ENCODE data around the gene MAGI2.

Gene MAGI2

DNA sequence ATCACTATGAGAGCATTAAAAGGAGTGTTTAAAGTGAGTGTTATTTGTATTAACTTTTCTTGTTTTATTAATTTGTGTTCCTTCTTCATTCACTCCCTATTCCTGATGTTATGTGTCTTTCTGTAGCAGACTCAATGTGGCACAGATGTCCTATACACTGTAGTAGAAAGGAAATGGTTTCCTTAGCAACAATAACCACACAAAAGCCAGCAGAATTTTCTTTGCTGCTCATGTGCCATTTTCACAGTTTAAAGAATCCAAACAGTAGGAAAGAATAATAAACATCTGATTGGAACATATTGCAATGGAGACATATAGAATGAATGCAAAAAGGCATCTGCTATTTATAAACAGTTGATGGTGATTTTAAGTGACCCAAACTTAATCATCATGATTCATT, 891.3 kb downstream of the MAGI2 start:
- H3K27ac Mint-ChIP-seq = no peak overlapping the region
- no peak for DNase-seq
- peaks cover 4 to 15% of the 10 kb centered on the region in 2 donors for H3K9me3 Mint-ChIP-seq
- no peaks in the 10 kb centered on the region for H3K4me1 Mint-ChIP-seq (ENCODE audit: low read depth in 2 of 2)
- H3K36me3 Mint-ChIP-seq (ENCODE audit: insufficient read depth) = no peaks in the 10 kb centered on the region
- H3K27me3 Mint-ChIP-seq = no peaks in the 10 kb centered on the region
- H3K4me3 Mint-ChIP-seq = no peak overlapping the region
- no peak for ATAC-seq (replicated peaks)

DNA sequence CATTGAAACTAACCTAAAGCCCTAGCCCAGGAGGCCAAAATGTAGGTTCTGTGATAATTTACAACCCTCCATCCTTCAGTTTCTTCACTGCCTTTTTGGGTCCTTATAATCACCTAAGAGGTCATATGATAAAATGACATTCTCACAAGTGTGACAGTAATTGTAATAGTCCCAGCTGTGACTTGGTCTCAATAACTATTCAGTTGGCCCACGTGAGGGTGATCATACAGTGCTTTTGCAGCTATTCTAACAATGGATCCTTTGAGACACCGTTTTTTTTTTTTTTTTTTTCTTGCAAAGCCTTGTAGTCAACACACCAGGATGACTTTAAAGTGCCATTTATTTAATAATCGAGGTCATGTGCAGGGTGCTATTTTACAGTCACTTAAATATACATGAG, 894.9 kb downstream of the MAGI2 start:
- DNase-seq (no peak), ATAC-seq (replicated peaks) (no peak)
- Mint-ChIP-seq H3K9me3 (peaks cover 4 to 15% of the 10 kb centered on the region in 2 donors), H3K27ac (no peak overlapping the region), H3K36me3 (ENCODE audit: insufficient read depth) (no peaks in the 10 kb centered on the region), H3K4me3 (no peak overlapping the region), H3K27me3 (no peaks in the 10 kb centered on the region), H3K4me1 (ENCODE audit: low read depth in 2 of 2) (no peaks in the 10 kb centered on the region)

DNA sequence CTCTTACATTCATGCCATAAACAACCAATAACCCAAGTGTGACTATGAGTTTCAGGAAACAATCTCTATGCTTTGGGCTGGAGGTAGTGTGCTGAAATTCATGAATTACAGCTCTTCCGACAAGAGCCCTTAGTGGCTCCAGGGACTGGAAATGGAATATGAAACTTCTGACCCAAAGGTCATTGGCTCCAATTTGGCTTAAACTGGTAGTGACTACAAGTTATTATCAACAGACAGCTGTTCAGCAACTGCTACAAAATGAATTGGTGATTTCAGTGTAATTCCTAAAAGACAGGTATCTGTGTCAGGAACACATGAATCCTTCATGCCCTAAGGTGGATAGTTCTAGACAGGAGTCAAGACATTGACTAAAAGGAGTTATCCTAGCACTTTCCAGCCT, 909.5 kb downstream of the MAGI2 start:
- Mint-ChIP-seq H3K9me3 (peaks cover 0 to 3% of the 10 kb centered on the region in 2 donors), H3K27me3 (no peaks in the 10 kb centered on the region), H3K36me3 (ENCODE audit: insufficient read depth) (peaks cover 4% of the 10 kb centered on the region), H3K4me1 (ENCODE audit: low read depth in 2 of 2) (no peaks in the 10 kb centered on the region), H3K4me3 (no peak overlapping the region), H3K27ac (no peak overlapping the region)
- no peak for ATAC-seq (replicated peaks)
- no peak for DNase-seq

DNA sequence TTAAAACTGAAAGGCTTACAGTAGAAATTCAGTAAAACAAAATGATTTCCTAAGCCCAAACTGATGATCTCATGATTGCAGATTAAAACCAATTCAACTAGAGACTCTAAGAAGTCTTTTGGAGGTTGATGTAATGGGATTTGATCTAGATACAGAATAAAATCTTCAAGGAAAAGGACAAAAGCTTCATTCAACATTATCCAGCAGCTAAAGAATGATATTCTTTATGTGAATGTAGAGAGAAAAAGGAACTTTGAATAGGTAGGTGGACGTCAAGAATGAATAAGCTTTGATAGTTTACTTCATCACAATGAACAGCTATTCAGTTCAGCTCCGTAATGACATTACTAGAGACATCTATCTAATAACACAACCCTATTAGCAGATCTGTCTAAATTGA, 910.5 kb downstream of the MAGI2 start:
- H3K36me3 Mint-ChIP-seq (ENCODE audit: insufficient read depth) = peaks cover 4% of the 10 kb centered on the region
- DNase-seq = no peak
- ATAC-seq (replicated peaks) = no peak
- peaks cover 4 to 6% of the 10 kb centered on the region in 2 donors for H3K9me3 Mint-ChIP-seq
- no peaks in the 10 kb centered on the region for H3K4me1 Mint-ChIP-seq (ENCODE audit: low read depth in 2 of 2)
- H3K27ac Mint-ChIP-seq = no peak overlapping the region
- H3K4me3 Mint-ChIP-seq = no peak overlapping the region
- H3K27me3 Mint-ChIP-seq = no peaks in the 10 kb centered on the region

DNA sequence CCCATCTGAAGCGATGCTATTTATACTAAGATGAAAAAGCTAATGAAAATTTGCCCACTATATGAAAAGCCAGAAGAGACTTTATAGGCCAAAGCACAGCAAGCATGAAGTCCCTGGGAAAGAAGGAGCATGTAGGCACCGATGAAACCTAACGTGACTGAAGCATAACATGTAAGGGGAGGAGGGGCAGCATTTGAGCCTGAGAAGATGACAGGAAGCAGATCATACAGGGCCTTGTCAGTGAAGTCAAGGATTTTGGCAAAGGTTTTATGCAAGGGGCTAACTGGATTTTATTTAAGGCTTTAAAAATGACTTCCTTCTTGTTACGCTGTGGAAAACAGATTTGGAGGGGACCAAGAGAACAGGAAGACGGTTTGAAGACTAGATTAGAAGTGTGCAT, 910.9 kb downstream of the MAGI2 start:
- peaks cover 4% of the 10 kb centered on the region for H3K36me3 Mint-ChIP-seq (ENCODE audit: insufficient read depth)
- no peak for DNase-seq
- H3K27ac Mint-ChIP-seq = no peak overlapping the region
- no peak for ATAC-seq (replicated peaks)
- H3K27me3 Mint-ChIP-seq = no peaks in the 10 kb centered on the region
- H3K4me3 Mint-ChIP-seq = no peak overlapping the region
- H3K9me3 Mint-ChIP-seq = peaks cover 7 to 10% of the 10 kb centered on the region in 2 donors
- H3K4me1 Mint-ChIP-seq (ENCODE audit: low read depth in 2 of 2) = no peaks in the 10 kb centered on the region

DNA sequence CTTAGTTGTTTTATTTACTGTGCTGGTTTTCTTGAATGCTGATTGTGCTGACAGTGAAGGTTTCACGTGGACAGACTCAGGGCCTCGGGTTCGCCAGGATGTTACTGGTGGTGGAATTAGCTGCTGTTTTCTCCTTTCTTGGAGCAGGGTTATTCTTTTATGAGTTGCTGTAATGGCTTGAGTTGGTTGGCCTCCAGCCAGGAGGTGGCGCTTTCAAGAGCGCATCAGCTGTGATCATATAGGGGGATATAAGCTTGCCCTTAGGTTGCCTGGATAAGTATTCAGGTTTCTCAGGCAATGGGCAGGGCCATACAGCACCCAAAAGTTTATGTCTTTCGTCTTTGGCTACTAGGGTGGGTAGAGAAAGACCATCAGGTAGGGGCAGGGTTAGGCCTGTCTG, 913.6 kb downstream of the MAGI2 start:
- Mint-ChIP-seq H3K27ac (no peak overlapping the region), H3K36me3 (ENCODE audit: insufficient read depth) (no peaks in the 10 kb centered on the region), H3K4me3 (no peak overlapping the region), H3K4me1 (ENCODE audit: low read depth in 2 of 2) (no peaks in the 10 kb centered on the region), H3K27me3 (no peaks in the 10 kb centered on the region), H3K9me3 (peaks cover 9 to 11% of the 10 kb centered on the region in 2 donors)
- no peak for ATAC-seq (replicated peaks)
- DNase-seq = no peak

DNA sequence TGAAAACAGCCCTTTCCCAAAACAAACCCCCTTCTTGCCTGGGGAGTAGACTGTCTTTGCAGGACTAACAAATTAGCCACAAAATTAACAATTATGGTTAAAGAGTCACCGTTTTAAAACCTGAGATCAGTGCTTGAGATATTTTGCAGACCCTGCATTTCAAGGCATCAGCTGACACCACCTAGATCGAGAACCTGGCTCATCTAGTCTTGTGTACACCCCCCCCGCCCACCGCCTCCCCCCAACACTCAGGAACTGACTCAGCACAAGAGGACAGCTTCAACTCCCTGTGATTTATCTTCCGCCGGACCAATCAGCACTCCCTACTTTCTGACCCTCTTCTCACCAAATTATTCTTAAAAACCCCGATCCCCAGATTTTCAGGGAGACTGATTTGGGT, 917.8 kb downstream of the MAGI2 start:
- Mint-ChIP-seq H3K27me3 (no peaks in the 10 kb centered on the region), H3K4me3 (no peak overlapping the region), H3K4me1 (ENCODE audit: low read depth in 2 of 2) (no peaks in the 10 kb centered on the region), H3K9me3 (peaks cover 9 to 11% of the 10 kb centered on the region in 2 donors), H3K27ac (no peak overlapping the region), H3K36me3 (ENCODE audit: insufficient read depth) (no peaks in the 10 kb centered on the region)
- DNase-seq = no peak
- ATAC-seq (replicated peaks) = no peak

DNA sequence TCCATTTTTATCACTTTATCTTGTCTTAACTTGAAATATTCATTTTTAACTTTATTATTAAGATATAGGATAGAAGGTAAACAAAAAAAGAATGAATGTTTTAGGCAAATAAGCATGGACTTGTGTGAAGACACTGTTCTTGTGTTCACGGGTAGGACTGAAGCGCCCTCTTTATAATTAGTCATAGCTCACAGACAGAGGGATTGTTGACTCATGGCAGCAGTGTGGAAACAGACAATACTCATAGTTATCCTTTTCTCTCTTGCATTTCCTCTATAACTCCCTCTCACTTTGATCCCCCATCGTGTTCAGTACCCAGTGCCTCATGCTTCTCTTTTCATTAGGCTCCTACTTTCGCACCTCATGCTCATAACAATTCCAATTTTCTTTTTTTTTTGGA, 923.1 kb downstream of the MAGI2 start:
- DNase-seq = no peak
- no peak overlapping the region for H3K4me3 Mint-ChIP-seq
- no peaks in the 10 kb centered on the region for H3K36me3 Mint-ChIP-seq (ENCODE audit: insufficient read depth)

DNA sequence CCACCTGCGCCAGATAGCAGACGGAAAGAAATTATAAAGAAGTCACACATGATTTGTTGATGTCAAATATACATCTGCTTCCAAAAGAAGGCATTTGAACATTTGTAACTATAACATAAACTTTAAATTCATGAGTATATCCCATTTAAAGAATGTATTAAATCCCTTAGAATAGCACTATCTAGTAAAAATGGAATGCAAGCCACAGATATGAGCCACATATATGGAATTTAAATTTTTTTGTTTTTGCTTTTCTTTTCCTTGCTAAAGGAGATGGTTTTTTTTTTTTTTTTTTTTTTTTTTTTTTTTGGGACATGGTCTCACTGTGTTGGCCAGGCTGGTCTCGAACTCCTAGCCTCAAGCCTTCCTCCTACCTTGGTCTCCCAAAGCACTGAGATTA, 924.1 kb downstream of the MAGI2 start:
- H3K27me3 Mint-ChIP-seq = no peaks in the 10 kb centered on the region
- H3K4me1 Mint-ChIP-seq (ENCODE audit: low read depth in 2 of 2) = no peaks in the 10 kb centered on the region
- DNase-seq (no peak), ATAC-seq (replicated peaks) (no peak)
- no peaks in the 10 kb centered on the region for H3K9me3 Mint-ChIP-seq
- H3K27ac Mint-ChIP-seq = no peak overlapping the region
- H3K4me3 Mint-ChIP-seq = no peak overlapping the region
- H3K36me3 Mint-ChIP-seq (ENCODE audit: insufficient read depth) = no peaks in the 10 kb centered on the region

More for the DNA sequence above, 923.1 kb downstream of the MAGI2 start:
- ATAC-seq (replicated peaks) = no peak
- no peaks in the 10 kb centered on the region for H3K27me3 Mint-ChIP-seq
- no peaks in the 10 kb centered on the region for H3K9me3 Mint-ChIP-seq
- no peaks in the 10 kb centered on the region for H3K4me1 Mint-ChIP-seq (ENCODE audit: low read depth in 2 of 2)
- H3K27ac Mint-ChIP-seq = no peak overlapping the region

DNA sequence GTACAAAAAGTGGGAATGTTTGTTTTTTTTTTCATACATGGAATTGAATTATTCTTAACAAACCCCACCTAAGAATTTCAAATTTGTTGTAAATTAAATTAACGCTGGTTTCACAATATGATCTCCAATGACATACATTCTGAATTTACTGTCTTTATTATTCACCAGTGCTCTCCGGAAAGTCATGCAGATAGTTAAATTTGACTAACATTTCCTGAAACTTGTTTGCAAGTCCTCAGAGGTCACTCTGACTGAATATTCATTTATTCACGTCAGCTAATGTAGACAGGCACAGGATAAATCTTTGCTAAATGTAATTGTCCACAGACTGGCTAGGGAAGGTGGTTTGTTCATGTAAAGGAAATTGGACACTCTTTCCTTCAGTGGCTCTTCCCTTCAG, 924.5 kb downstream of the MAGI2 start:
- ATAC-seq (replicated peaks) = no peak
- no peaks in the 10 kb centered on the region for H3K36me3 Mint-ChIP-seq (ENCODE audit: insufficient read depth)
- H3K4me3 Mint-ChIP-seq = no peak overlapping the region
- H3K27ac Mint-ChIP-seq = no peak overlapping the region
- H3K27me3 Mint-ChIP-seq = no peaks in the 10 kb centered on the region
- DNase-seq = no peak
- no peaks in the 10 kb centered on the region for H3K4me1 Mint-ChIP-seq (ENCODE audit: low read depth in 2 of 2)
- H3K9me3 Mint-ChIP-seq = no peaks in the 10 kb centered on the region

DNA sequence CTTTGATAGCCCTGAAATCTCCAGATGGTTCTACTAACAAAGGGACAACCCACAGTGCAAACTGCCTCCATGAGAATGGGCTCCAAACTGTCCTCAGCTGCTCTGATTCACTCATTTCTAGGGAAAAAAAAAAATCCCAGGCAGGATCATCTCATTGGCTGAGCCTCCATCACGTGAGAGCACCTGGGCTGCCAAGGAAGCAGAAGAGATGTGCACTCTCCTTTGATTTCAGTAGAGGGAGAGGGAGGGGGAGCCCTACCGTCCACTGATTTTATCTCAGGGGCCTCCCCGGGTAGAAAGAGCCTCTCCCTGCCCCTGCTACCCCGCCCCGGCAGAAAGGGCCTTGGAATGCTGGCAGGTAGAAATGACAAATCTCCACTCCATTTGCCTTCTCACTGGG, 929.5 kb downstream of the MAGI2 start:
- Mint-ChIP-seq H3K36me3 (ENCODE audit: insufficient read depth) (no peaks in the 10 kb centered on the region), H3K27ac (no peak overlapping the region), H3K4me3 (no peak overlapping the region), H3K27me3 (no peaks in the 10 kb centered on the region), H3K4me1 (ENCODE audit: low read depth in 2 of 2) (no peaks in the 10 kb centered on the region), H3K9me3 (peaks cover 0 to 7% of the 10 kb centered on the region in 2 donors)
- ATAC-seq (replicated peaks) (no peak), DNase-seq (no peak)

DNA sequence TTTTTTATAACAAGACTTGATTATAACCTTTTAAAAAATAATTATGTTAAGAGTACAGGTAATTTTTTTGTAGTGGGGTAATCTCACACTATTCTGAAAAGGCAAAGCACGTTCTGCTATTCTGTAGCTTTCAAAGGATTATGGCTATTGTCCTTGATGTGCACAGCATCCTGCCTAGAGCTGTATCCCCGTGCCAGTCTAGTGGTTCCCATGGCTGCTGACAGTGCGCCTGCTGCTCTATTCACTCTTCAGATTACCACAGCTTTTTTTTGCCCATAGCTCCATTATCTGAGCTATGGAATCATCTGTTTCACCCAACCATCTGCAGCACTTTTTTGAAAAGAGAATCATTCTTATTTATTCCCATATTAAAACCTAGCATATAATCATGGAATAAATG, 931.5 kb downstream of the MAGI2 start:
- H3K27ac Mint-ChIP-seq = no peak overlapping the region
- H3K4me3 Mint-ChIP-seq = no peak overlapping the region
- no peaks in the 10 kb centered on the region for H3K27me3 Mint-ChIP-seq
- ATAC-seq (replicated peaks) (no peak), DNase-seq (no peak)
- H3K36me3 Mint-ChIP-seq (ENCODE audit: insufficient read depth) = no peaks in the 10 kb centered on the region
- peaks cover 0 to 7% of the 10 kb centered on the region in 2 donors for H3K9me3 Mint-ChIP-seq
- H3K4me1 Mint-ChIP-seq (ENCODE audit: low read depth in 2 of 2) = no peaks in the 10 kb centered on the region

DNA sequence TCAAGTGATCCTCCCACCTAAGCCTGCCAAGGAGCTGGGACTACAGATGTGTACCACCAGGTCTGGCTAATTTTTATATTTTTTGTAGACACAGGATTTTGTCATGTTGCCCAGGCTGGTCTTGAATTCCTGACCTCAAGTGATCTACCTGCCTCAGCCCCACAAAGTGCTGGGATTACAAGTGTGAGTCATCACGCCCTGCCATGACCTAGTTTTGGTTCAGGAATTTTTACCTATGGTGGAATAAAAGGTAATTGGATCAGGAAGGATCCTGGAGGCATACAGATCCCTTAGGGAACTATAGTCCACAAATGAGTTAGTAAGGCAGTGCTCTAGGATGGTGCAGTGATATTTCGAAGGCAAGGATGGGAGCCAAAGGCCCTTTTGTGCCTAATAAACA, 937.0 kb downstream of the MAGI2 start:
- no peak overlapping the region for H3K4me3 Mint-ChIP-seq
- H3K4me1 Mint-ChIP-seq (ENCODE audit: low read depth in 2 of 2) = no peaks in the 10 kb centered on the region
- no peaks in the 10 kb centered on the region for H3K27me3 Mint-ChIP-seq
- no peak overlapping the region for H3K27ac Mint-ChIP-seq
- peaks cover 6 to 7% of the 10 kb centered on the region in 2 donors for H3K9me3 Mint-ChIP-seq
- DNase-seq (no peak), ATAC-seq (replicated peaks) (no peak)
- H3K36me3 Mint-ChIP-seq (ENCODE audit: insufficient read depth) = peaks cover 2% of the 10 kb centered on the region

DNA sequence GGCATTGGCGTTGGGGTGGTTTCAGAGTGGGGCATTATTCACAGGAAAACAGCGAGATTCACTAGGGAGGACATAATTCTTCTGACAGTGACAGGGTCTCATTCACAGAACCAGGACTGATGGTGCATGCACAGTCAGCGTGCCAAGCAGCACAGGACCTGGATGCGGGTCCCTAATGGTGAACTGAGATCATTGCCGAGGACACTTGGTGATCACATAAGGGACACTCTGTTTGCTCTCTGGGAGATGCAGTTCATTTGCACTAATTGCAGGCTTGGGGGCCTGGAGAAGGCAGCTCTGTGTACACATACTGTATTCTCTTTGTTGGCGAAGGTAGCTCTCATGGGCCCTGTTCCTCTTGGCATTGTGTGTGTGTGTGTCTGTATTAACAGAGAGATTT, 938.8 kb downstream of the MAGI2 start:
- no peak overlapping the region for H3K4me3 Mint-ChIP-seq
- DNase-seq (no peak), ATAC-seq (replicated peaks) (no peak)
- no peak overlapping the region for H3K27ac Mint-ChIP-seq
- no peaks in the 10 kb centered on the region for H3K27me3 Mint-ChIP-seq
- peaks cover 2% of the 10 kb centered on the region for H3K36me3 Mint-ChIP-seq (ENCODE audit: insufficient read depth)
- H3K9me3 Mint-ChIP-seq = peaks cover 6 to 7% of the 10 kb centered on the region in 2 donors
- no peaks in the 10 kb centered on the region for H3K4me1 Mint-ChIP-seq (ENCODE audit: low read depth in 2 of 2)

DNA sequence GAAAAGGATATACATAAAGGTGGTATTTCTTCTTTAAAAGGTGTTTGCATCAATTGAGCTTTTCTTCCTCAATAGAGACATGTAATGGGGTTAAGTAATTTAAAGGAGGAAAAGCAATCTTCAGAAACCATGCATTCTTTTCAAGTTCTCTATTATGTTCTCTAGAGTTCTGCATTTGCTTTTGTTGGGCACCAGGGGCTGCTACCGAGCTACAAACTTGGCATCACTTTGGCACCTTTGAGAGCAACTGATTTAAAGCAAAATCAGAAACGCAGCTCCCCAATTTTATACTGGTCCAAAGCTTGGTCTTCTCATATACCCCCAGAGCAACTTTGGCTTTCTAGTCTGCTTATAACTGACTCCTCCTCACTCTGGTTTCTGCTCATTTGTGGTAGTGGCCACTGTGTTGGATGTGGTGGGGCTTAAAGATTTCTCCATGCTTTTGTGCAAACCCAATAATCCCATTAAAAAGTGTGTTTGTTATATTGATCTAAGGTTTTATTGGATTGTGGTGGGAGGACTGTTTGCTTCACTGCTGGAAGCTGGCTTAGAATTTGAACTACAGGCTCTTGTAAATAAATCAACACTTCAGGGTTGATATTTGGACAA, 942.8 kb downstream of the MAGI2 start:
- Mint-ChIP-seq H3K36me3 (ENCODE audit: insufficient read depth) (peaks cover 2% of the 10 kb centered on the region), H3K27ac (no peak overlapping the region), H3K4me1 (ENCODE audit: low read depth in 2 of 2) (no peaks in the 10 kb centered on the region), H3K27me3 (no peaks in the 10 kb centered on the region), H3K9me3 (peaks cover 6 to 7% of the 10 kb centered on the region in 2 donors), H3K4me3 (no peak overlapping the region)
- DNase-seq = no peak
- no peak for ATAC-seq (replicated peaks)

Data from effector memory CD8-positive, alpha-beta T cell (primary cell).